ENCODE measurements around the gene RNF32. TPM values are rescaled to one million over a fixed set of nuclear protein-coding genes. Genes with fewer than 3 reads are reported as not detected.

RNF32 gene
- total RNA-seq, 6 donors from 2014 or later = 1.1 to 4.0 (median 2.6) TPM; not detected in 1

DNA sequence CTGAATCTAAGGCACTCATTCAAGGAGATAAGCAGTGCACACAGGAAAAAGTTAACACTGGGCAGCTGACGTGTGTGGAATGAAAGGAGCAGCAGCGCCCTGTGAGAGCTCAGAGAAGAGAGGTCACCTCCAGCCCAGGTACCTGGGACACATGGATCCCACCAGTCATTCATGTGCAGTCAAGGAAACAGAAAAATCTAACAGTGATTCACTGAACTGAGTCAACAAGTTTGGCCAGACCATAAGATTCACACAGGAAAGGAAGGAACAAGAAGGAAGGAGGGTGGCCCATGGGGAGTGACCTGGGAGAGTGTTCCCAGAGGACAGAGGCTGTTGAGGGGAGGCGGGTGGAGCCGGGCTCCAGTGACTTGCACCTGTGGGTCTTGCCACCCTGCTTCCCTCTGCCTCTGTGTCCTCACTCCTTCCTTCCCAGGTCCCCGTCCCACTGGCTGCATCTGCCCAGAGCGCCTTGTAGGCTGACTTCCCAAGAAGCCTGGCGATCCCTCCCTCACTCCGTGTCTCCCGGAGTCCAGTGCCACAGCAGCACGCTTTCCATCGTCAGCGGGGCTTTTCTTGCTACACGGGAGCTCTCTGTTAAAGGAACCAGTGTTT, 27.7 kb downstream of the RNF32 start:
- no peak overlapping the region for H3K27ac ChIP-seq
- peaks cover 0 to 27% (median under 1%) of the 10 kb centered on the region in 4 donors for H3K36me3 ChIP-seq
- ATAC-seq (ENCODE audit: low FRiP score in 2 of 2) (no peak), DNase-seq (no peak)
- TF ChIP-seq EP300 (IDR thresholded peaks at IDR 0.05) = no peak
- TF ChIP-seq POLR2AphosphoS5 (IDR thresholded peaks at IDR 0.05) = no peak
- no peak for TF ChIP-seq CTCF (IDR thresholded peaks at IDR 0.05)
- no peak for TF ChIP-seq POLR2A (IDR thresholded peaks at IDR 0.05)
- no peaks in the 10 kb centered on the region for H3K9me3 ChIP-seq
- no peak overlapping the region for H3K4me3 ChIP-seq
- no peaks in the 10 kb centered on the region for H3K27me3 ChIP-seq
- no peaks in the 10 kb centered on the region for H3K4me1 ChIP-seq
- WGBS, 2 donors = 94 to 98% methylated on average over 13 of the region's 13 CpGs

- no peak overlapping the region for H3K27ac ChIP-seq
- TF ChIP-seq POLR2AphosphoS5 (IDR thresholded peaks at IDR 0.05) (no peak), POLR2A (IDR thresholded peaks at IDR 0.05) (no peak), EP300 (IDR thresholded peaks at IDR 0.05) (no peak), CTCF (IDR thresholded peaks at IDR 0.05) (no peak)
- peak in 1 of 2 donors; percentile 68 for DNase-seq
- H3K36me3 ChIP-seq = peaks cover 0 to 27% (median under 1%) of the 10 kb centered on the region in 4 donors
- WGBS, 2 donors = 91 to 94% methylated on average over 16 to 19 of the region's 19 CpGs
- peak; percentile 8 to 55 for ATAC-seq (ENCODE audit: low FRiP score in 2 of 2)
- no peaks in the 10 kb centered on the region for H3K27me3 ChIP-seq
- no peaks in the 10 kb centered on the region for H3K9me3 ChIP-seq
- no peaks in the 10 kb centered on the region for H3K4me1 ChIP-seq
- no peak overlapping the region for H3K4me3 ChIP-seq
Measured at GRCh38 chr7:156669035-156669828, 28.7 kb downstream of the RNF32 start.

DNA sequence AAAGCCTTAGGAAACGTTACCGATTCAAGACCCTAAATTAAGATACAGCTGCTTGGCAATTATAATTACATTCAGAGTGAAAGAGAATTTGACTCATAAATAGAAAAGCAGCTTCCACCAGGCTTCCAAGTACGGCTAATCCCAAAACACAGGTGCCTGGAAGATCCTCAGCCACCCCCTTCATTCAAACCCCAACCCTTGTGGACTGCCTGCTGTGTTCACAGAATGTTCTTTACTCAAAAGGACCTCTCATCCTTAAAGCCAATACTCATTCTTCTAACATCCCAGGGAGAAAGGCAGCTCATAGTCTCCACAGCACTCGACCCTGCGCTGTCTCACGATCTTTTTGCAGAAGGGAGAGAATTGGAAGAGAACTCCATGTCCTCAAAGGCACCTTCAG, 32.9 kb downstream of the RNF32 start:
- no peaks in the 10 kb centered on the region for H3K9me3 ChIP-seq
- WGBS, 2 donors = 90 to 93% methylated on average over 6 of the region's 6 CpGs
- ATAC-seq (ENCODE audit: low FRiP score in 2 of 2) (no peak), DNase-seq (no peak)
- H3K4me1 ChIP-seq = no peaks in the 10 kb centered on the region
- peaks cover 0 to 55% (median 23%) of the 10 kb centered on the region in 4 donors for H3K36me3 ChIP-seq
- H3K4me3 ChIP-seq = no peak overlapping the region
- H3K27ac ChIP-seq = no peak overlapping the region
- H3K27me3 ChIP-seq = no peaks in the 10 kb centered on the region
- TF ChIP-seq POLR2AphosphoS5 (IDR thresholded peaks at IDR 0.05) (no peak), CTCF (IDR thresholded peaks at IDR 0.05) (no peak), POLR2A (IDR thresholded peaks at IDR 0.05) (no peak), EP300 (IDR thresholded peaks at IDR 0.05) (no peak)

- no peak overlapping the region for H3K27ac ChIP-seq
- 86 to 96% methylated on average over 6 to 9 of the region's 9 CpGs for WGBS, 2 donors
- H3K36me3 ChIP-seq = peaks cover under 1 to 55% (median 24%) of the 10 kb centered on the region in 4 donors
- H3K4me1 ChIP-seq = no peaks in the 10 kb centered on the region
- no peaks in the 10 kb centered on the region for H3K27me3 ChIP-seq
- no peak overlapping the region for H3K4me3 ChIP-seq
- ATAC-seq (ENCODE audit: low FRiP score in 2 of 2) = no peak
- DNase-seq = no peak
- TF ChIP-seq EP300 (IDR thresholded peaks at IDR 0.05) = no peak
- no peak for TF ChIP-seq CTCF (IDR thresholded peaks at IDR 0.05)
- no peak for TF ChIP-seq POLR2AphosphoS5 (IDR thresholded peaks at IDR 0.05)
- no peak for TF ChIP-seq POLR2A (IDR thresholded peaks at IDR 0.05)
- H3K9me3 ChIP-seq = no peaks in the 10 kb centered on the region
Measured at GRCh38 chr7:156673902-156674301, 33.3 kb downstream of the RNF32 start.

Measured in upper lobe of left lung (tissue), 6 donors.